ENCODE results near the gene GAB2.
"Not testable (repeated sequence)": the region's sequence is repeated elsewhere in the genome, so short reads cannot be mapped to it uniquely, and the experiment has no call there.

Gene GAB2

DNA sequence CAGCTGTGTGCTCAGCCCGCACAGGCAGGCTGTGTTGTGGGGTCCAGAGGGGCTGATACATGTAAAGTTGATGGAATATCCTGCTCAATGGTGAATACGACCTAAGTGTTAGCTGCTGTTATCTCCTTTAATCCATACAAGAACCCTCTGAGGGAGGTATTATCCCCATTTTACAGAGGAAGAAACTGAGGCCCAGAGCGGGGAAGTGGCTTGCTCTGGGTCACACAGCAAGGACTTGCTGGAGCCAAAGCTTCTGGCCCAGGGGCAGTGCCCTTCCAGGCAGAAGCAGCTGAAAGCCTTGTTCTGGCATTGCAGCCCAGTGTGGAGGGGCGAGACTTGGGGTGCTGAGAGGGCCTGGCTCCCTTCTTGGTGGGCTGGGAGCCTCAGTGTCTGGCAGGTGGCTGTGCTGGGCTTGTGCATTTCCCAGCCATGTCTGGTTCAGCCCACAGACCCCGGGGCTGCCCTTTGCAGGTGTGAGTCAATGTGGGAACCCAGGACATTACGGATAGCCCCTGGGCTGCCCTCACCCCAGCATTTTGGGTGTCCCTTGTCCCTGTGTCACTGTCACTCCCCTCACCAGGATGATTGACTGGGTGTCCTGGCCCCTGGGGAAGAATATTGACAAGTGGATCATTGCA is 218.5 kb downstream of the GAB2 start:
- DNase-seq = no peak

DNA sequence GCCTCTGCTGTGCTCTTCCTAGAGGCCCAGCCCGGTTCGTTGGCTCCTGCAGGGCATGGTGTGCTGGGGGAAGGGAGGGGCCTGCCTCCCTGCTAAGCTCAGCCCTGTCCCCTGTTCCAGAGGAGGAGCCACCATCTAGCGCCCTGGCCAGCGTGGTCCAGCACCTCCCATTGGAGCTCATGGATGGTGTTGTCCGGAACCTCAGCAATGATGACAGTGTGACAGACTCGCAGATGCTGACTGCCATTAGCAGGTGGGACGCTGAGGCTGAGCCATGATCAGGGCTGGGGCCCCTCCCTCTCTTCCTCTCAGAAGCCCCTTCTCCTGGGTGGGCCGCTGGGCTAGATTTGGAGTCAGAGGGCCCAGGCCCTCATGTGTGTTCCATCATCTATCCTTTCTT is 219.8 kb downstream of the GAB2 start:
- DNase-seq = no peak

DNA sequence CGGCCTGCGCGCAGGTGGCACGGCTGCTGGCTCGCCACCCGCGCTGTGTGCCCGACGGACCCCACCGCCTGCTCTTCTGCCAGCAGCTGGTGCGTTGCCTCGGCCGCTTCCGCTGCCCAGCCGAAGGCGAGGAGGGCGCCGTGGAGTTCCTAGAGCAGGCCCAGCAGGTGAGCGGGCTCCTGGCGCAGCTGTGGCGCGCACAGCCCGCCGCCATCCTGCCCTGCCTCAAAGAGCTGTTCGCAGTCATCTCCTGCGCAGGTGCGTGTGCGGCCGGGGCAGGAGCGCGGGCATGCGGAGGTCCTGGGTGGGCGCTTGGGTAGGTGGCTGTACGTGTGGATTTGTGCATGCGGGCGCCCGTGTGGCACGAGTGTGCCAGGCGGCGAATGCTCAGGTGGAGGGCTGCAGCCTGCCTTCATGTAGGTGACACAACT is 220.9 kb downstream of the GAB2 start:
- DNase-seq = no peak

DNA sequence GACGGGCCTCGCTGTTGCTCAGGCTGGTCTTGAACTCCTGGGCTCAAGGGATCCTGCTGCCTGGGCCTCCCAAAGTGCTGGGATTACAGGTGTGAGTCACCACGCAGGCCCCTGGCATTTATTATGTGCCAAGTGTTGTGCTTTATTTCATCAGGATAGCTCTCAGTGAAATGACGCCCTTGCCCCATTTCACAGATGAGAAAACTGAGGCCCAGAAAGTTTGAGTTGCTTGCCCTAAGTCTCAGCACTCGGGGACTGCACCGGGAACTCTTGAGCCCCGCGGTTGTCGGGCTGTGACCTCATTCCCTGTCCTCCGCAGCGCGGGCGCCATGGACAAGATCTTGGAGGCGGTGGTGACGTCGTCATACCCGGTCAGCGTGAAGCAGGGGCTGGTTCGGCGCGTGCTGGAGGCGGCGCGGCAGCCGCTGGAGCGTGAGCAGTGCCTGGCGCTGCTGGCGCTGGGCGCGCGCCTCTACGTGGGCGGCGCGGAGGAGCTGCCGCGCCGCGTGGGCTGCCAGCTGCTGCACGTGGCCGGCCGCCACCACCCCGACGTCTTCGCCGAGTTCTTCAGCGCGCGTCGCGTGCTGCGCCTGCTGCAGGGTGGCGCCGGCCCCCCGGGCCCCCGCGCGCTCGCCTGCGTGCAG is 221.6 kb downstream of the GAB2 start:
- DNase-seq = no peak

DNA sequence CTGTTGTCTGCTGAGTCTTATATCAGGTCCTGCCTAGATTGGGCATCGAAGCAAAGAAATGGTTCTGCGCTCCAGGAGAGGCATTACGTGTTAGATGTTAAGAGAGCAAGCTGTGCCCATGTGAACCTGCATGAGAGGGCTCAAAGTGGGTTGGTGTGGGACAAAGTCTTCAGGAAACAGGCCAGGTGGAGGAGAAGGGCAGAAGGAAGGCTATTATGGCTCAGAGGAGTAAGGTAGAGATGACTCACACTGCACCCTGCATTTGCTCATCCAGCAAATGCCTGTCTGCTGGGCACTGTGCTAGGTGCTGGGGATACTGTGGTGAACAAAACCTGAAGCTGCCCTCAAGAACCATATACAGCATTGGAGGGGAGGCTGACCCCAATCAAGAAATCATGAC is 223.1 kb downstream of the GAB2 start:
- no peak for DNase-seq

DNA sequence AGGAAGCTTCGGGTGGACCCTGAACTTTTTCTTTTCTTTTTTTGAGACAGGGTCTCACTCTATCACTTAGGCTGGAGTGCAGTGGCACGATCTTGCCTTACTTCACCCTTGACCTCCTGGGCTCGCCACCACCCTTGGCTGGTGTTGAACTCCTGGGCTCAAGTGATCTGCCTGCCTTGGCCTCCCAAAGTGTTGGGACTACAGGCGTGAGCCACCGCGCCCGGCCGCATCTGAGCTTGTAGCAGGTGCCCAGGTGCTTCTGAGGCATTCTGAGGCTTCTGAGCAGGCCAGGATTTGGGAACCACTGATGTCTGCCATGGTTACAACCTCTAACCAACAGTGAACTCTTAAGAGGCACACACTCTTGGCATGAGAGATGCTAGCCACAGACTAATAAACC is 223.8 kb downstream of the GAB2 start:
- DNase-seq = no peak

DNA sequence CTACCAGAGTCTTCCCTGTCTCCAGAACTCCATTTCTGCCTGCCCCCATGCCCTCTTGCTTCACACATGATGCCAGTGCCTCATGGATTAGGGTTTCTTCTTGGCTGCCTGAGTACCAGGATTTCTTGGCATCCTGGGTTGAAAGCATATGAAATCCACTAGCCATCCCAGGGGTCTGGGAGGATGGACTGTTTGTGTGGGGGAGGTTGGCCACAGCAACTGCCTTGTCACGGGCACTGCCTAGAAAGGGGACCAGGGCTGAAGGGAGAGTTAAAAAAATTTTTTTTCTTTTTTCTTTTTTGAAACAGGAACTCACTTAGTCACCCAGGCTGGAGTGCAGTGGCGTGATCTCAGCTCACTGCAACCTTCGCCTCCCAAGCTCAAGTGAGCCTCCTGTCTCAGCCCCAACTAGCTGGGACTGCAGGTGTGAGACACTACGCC is 224.7 kb downstream of the GAB2 start:
- no peak for DNase-seq

DNA sequence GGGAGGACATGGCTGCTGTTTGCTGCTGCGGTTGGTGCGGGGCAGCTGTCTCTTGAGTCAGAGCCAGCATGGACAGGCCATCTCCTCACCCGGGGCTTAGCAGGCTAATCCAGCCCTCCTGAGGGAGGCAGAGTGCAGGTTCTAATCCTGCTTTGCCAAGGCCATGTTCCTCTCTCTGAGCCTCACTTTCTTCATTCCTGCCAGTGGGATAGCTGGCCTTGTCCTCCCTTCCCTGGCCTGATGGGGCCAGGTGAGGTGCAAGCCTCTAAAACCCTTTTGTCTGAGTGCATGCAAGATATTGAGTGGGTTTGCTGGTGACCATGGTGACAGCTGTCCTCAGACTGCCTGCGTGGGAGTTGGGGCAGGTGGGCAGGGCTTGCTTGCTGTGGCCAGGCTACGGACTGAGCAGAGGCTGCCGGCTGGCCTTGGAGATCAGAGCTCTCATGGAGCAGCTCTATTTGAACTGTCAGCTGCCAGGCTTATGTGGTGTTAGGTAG is 225.3 kb downstream of the GAB2 start:
- no peak for DNase-seq

DNA sequence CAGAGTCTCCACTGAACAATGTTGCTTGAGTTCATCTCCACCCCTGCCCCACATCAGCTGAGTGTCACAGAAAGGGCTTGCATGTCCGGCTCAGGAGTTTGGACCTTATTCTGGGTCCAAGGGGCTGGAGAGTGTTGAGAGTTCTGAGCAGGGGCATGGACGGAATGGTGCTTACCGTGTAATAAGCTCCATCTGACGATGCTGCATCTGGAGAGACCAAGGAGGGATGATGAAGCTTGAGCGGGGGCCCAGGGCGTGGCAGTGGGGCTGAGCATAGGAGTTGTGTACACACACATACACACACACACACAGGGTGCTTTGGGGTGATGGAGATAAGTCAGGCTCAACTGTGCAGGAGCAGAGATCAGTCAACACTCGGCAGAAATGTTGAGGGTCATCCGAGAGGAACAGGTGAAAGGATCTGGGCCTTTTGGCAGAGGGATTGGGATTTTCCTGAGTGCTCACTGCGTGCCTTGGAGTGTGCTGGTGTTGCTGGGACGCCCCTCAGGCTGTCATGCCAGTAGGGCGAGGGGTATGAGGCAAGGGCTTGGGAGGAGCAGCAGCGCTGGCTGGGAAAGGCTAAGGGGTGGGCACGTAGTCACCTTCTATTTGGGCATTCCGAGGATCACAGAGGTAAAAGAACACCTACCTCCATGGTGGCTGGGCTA is 226.6 kb downstream of the GAB2 start:
- no peak for DNase-seq

DNA sequence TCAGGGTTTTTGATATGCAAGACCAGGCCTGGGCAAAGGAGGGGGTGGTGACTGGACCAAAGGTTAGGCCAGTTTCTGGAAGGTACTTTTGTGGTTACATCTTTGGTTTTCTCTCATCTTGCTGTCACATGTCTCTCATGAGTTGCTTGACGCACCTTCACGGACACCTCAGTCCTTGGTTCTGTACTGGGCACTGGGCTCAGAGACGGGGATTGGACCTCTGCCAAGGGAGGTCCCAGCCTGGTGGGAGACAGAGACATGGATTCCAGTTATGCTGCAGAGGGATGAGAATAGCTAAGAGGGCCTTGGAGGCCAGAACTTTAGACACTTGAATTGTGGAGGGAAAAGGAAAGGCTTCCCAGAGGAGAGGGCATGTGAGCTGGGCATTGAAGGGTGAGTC is 227.2 kb downstream of the GAB2 start:
- no peak for DNase-seq

DNA sequence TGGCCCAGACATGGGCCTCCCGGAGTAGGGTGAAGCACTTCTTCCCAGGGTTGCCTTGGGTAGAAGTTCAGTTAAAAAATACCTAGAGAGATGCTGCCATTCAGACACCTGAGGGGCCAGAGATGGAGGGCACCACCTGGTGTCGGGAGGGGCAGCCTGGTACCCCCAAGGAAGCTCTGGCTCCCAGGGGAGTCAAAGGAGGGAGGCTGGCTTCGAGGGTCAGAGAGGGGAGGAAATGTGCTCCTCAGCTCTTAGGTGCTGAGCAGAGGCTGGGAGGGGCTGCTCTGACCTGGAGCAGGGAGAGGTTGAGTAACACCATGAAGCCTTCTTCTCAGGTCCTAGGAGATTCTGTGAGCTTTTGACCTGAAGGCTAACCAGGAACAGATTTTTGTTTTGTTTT is 227.8 kb downstream of the GAB2 start:
- no peak for DNase-seq

DNA sequence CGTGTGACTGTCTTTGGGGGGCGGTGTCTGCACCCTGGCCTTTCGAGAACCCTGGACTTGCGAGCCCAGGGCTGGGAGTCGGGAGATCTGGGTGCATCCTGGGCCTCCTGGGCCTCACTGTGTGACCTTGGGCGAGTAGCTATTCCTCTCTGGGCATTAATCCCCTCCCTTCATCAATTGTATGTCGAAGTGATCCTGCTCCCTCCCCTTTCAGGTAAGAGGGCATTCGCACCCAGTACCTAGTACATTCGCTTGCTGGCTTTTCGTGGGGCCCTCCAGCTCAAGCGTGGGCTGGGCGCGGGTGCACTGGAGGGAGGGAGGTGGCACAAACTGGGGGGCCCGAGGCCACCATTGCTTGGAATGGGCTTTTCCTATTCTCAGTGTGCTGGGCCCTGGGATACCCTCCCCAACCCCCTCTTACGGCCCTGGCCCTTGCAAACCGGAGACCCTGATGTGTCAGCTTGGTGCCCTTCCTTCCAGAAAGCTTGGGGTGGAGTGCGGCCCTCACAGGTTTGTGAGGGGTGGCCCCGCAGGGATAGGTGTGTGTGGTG is 228.4 kb downstream of the GAB2 start:
- no peak for DNase-seq

DNA sequence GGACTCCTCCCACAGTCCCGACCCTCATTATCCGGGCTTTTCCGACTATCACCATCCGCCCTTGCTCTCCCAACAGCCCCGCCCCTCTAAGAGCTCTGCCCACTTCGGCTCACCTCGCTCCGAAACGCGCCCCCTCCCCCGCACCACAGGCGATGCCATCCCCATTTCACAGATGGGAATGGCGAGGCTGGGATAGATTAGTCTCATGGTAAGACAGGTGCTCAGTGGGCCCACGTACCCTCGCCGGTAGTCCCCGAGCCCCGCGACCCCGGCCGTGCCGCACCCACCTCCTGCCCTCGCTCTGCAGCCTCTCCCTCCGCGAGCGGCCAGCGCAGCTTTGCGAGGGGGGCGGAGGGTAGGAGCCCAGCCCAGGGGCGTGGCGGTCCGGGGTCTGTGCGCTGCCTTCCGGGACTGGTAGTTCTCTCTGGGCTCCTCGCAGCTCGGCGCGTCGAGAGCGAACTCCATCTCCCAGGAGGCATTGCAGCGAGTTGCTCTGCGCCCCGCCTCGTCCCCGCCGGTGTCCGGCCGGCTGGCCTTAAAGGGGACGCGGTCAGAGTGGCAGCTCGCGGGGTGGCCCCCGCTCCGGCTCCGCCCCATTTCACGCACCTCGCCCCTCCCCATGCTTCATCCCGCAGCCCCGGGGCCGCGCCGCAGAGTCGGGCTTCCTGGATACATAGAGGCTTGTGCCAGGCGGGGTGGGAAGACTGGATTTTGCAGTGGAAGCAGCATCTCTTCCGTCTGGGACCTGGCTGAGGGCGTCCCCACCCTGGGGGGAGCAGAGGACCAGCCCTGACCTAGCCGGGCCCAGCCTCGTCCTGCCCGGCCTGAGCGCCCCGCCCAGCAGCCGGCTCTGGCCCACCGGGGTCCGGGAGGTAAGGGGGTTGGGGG is 229.1 kb downstream of the GAB2 start, which contains the start of the genes KCTD21 and USP35:
TSS of gene KCTD21 (minus strand) at position 341 of the 888 bp plus-strand sequence. CDS start 14,072 bp downstream, outside the sequence.
TSS of gene USP35 (plus strand) at position 634 of the 888 bp plus-strand sequence. CDS start 7,327 bp downstream, outside the sequence.
- peak; percentile 93 for DNase-seq

DNA sequence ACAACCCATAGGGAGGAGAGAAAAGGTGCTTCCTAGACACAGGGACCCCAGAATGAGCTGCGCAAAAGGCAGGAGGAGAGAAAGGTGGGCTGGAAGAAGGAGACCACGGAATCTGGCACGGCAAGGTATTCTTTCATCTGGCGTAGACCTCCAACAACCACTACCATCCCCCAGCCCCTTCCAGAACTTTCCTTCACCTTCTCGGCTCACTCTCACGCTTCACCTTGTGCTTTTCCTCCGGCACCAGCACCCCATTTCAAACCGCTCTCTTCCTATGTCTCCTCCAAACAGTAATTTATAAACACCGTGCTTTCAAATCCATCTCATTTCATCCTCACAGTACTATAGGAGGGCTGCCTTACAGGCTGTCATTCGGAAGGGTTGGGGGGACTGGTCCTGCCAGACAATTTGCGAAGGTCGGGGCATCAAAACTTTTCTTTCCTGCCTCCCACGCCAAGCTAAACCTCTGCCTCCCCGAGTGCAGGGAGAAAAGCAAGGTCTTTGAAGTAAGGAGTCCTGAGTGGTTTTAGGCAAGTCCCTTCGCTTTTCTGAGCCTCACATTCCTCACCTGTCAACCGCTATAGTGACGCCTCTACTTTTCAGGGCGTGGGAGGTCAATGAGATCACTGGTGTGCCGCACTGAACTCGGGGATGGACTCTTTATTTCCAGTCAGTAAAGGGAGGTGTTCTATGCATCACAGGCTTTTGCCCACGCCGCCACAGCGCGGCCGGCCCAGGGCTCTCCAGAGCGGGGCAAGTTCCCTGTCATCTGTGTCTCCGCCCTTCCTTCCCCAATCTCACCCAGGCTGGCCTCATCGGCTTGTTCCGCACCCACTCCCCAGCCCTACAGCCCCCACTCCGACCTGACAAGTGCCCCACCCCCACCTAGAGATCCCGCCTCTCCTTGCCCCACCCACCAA is 230.0 kb downstream of the GAB2 start:
- DNase-seq = peak; percentile 80

DNA sequence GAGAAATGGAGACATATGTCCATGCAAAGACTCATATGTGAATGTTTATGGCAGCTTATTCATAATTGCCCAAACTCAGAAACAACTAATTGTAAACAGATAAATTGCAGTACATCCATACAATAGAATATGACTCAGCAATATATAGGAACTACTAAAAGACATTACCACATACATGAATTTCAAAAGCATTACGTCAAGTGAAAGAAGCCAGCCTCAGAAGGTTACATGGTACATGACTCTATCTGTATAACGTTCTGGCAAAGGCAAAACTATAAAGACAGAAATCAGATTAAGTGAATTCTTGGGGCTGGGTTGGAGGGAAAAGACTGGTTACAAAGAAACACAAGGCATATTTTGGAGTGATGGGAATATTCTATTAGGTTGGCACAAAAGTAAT is 236.4 kb downstream of the GAB2 start:
- DNase-seq = no peak

DNA sequence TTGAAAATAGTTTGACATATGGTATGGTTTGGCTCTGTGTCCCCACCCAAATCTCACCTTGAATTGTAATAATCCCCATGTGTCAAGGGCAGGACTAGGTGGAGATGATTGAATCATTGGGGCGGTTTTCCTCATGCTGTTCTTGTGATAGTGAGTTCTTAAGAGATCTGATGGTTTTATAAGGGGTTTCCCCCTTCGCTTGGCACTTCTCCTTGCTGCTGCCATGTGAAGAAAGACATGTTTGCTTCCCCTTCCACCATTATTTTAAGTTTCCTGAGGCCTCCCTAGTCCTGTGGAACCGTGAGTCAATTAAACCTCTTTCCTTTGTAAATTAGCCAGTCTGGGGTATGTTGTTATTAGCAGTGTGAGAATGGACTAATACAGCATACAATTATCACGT is 236.9 kb downstream of the GAB2 start:
- DNase-seq = no peak

DNA sequence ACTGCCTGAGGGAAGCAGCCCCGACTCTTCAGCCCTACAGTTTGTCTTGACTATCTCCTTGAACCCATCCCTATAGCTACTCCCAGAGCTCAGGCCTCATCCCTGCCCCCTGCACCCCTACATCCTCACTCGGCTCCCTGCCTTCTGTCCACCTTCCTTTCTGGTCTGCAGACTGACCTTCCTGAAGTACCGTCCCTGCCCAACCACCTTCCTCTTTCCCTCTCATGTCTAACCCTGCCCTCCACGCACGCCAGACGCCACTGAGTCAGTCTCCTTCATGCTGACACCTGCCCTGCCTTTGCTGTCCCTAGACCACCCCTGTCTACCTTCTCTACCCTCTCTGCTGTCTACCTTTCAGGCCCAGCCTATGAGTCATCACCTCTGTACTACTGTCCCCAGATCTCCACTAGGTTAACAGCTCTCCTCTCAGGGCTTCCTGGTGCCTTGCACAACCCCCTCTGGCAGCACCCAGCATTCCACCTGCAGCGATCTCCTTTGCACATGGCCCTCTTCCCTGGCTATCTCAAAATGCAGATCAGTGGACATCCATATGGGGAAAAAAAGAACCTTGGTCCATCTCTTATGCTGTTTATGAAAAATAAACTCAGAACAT is 238.1 kb downstream of the GAB2 start:
- no peak for DNase-seq

DNA sequence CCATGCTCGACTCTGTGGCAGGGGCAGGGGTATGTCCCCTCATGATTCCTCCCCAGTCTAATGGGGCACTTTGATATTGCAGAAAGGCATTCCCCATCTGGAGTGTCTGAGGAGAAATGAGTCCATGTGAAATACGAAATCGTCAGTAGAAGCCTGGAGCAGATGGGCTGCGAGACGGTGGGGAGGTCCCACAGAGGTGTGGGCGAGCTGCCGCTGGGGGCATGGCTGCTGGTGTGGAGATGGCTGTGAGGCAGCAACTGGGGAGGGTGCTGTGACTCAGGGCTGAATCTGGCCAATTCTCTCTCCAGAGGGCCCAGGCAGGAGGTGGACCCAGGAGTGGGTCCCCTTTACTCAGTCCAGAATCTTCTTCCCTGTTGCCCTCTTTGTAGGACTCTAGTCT is 240.4 kb downstream of the GAB2 start:
- DNase-seq = no peak

DNA sequence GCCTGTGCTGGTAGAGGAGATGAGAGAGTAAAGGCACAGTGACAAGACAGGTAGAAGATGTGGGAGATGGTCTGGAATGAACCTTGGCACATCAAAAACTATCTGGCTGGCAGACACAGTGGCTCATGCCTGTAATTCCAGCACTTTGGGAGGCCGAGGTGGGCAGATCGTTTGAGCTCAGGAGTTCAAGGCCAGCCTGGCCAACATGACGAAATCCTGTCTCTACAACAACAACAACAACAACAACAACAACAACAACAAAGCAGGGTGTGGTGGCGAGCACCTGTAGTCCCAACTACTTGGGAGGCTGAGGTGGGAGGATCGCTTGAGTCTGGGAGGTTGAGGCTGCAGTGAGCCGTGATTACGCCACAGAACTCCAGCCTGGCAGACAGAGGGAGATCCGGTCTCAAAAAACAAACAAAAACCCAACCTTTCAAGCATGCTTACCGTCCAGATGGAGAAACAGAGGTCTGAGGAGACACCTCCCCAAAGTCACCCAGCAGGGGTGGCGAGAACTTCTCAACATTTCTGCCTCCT is 240.9 kb downstream of the GAB2 start:
- no peak for DNase-seq

DNA sequence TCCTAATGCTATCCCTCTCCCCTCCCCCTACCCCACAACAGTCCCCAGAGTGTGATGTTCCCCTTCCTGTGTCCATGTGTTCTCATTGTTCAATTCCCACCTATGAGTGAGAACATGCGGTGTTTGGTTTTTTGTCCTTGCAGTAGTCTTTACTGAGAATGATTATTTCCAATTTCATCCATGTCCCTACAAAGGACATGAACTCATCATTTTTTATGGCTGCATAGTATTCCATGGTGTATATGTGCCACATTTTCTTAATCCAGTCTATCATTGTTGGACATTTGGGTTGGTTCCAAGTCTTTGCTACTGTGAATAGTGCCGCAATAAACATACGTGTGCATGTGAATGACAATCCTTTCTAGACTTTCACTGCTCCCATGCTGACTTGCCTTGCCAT is 241.8 kb downstream of the GAB2 start:
- DNase-seq = not testable (repeated sequence)

DNA sequence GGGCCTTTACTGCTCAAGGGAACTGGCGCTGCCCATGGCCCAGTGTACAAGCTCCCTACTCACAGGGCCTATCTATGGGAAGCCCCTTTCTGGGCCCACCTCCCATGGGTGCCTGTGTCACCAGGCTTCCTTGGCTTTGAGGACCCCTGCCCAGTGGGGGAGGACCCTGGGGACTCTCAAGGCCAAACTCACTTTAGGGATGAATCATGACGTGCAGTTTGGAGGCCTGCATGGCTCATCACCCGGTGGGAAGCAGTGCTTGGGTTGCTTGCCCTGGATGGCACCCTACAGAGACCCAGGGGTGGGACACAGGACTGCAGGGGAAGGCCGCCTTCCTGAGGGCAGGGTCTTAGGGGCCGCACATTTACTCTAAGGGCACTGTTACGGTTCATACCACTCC is 245.7 kb downstream of the GAB2 start:
- DNase-seq = no peak

Data from activated naive CD4-positive, alpha-beta T cell treated with anti-CD3 and anti-CD28 coated beads, Interleukin-2, amount 50 U/mL, for 16 hours (primary cell).